ENCODE results near the gene WWOX.
"Not testable (repeated sequence)": the region's sequence is repeated elsewhere in the genome, so short reads cannot be mapped to it uniquely, and the experiment has no call there.

WWOX gene

GRCh38 chr16:78489072-78489471 lies 389.6 kb downstream of the WWOX start:
- DNase-seq: no peak

GRCh38 chr16:78489631-78490030 lies 390.2 kb downstream of the WWOX start:
- no peak for DNase-seq

- DNase-seq: peak in 7 of 56 donors; percentile 8 to 54 (median 35)
These were observed 391.0 kb downstream of the WWOX start for GRCh38 chr16:78490431-78490830.

GRCh38 chr16:78490847-78491246 lies 391.4 kb downstream of the WWOX start:
- peak in 41 of 56 donors; percentile 4 to 81 (median 30) for DNase-seq

GRCh38 chr16:78493573-78493972 lies 394.1 kb downstream of the WWOX start:
- DNase-seq: no peak

DNA sequence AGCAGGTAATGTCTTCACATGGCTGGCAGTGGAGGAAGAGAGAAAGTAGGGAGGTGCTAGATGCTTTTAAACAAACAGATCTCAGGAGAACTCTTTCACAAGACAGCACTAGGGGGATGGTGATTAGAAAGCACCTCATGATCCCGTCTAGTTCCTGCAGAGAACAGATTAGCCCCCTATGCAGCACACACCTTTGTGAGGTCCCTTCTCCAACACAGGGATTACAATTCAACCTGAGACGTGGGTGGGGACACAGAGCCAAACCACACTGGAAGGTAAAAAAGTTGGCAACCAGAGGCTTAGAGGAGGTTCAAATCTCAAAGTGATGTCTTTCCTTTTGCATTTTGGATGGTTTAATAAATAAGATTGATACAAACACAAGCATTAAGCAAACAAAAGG lies 394.7 kb downstream of the WWOX start:
- no peak for DNase-seq

DNA sequence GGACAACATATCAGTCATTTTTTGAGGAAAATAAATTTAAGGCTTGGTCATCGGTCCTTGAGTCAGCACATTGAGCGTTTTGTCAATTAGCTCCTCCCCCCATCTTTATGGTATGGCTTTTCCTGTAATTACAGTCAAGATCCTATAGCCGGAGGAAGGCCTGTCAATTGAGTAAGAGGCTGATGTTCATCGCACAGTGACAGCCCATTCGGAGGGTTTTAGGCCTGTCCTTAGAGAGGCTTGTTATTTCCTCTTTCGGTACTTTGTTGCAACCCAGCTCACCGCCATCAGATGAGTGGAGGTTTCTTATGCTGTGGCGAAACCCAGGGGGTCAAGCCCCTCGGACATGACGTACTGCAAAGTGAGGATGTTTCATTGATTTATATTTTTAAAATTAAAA lies 395.2 kb downstream of the WWOX start:
- no peak for DNase-seq

DNA sequence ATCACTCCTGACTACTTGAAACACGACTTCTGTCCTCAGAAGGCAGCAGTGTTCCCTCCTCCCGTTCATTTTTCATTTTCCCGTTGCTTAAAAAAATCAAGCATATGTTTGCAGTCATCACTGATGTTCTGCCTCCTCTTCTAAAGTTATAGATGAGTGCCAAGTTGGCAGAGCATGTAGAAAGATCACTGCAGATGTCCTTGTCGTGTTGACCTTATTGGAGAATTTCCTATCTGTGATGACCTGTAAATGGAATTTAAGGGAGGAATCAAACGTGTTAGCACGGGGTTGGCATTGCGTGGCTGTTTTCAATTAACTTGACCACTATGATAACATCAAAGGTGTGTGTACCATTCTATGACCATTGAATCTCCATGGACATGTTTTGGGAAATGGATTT lies 396.7 kb downstream of the WWOX start:
- no peak for DNase-seq

DNA sequence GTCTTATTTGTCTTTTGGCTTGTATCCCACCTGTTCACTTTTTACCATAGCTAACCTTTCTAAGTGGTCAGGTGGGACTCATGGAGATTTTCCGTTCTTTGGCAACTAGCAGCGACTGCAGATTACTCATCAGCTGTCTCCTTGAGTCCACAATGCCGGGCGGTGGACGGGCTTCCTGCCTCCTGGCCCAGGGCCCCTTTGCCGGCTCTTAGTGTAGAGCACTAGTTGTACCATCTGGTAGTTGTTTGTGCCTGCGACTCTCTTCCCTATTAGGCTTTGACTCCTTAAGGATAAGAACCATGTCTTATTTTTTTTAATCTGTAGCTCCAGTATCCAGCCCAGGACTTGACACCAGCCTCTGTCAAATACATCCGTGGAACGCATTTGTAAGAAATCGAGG lies 399.9 kb downstream of the WWOX start:
- DNase-seq: no peak

GRCh38 chr16:78500659-78501270 lies 401.3 kb downstream of the WWOX start:
- no peak for DNase-seq

DNA sequence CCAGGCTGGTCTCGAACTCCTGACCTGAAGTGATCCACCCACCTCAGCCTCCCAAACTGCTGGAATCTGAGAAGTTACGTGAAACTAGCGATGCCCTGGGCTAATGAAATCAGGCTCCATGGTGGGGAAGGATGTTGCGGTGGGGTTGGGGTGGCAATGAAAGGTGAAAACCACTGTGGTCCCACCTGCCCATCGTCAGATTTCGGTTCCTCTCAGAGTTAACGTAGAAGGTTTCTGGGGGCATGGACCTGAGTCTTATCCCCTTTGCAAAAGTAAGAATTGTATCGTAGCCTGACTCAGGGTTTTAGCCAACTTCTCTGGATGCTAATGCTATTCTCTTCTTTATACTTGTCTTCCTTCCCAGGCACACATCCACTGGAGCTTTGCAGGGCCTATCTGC lies 402.3 kb downstream of the WWOX start:
- DNase-seq: no peak

- no peak for DNase-seq
These were observed 403.4 kb downstream of the WWOX start for GRCh38 chr16:78502812-78503350.

GRCh38 chr16:78503602-78504001 lies 404.1 kb downstream of the WWOX start:
- DNase-seq: peak in 28 of 56 donors; percentile 2 to 74 (median 19)

DNA sequence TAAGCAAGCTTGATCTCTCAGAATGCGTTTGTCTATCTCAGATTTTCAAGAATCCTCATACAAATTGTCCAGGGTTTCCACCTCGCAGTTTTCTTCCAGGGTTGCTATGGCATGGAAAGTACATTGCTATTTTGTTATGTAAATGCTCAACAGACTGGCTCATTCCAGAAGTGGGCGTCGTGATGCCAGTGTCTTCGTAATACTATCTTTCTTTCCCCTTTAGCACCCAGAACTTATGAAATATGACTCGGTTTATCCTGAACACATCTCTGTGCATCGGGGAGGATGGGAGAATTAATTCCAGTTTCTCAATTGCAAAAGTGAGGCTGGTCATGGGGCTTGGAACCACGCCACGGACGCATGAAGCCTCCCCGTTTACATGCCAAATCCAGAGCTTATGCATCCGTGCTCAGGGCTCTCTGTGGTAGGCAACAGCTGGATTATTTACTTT lies 405.0 kb downstream of the WWOX start:
- peak in 2 of 56 donors; percentile 1 to 4 for DNase-seq

DNA sequence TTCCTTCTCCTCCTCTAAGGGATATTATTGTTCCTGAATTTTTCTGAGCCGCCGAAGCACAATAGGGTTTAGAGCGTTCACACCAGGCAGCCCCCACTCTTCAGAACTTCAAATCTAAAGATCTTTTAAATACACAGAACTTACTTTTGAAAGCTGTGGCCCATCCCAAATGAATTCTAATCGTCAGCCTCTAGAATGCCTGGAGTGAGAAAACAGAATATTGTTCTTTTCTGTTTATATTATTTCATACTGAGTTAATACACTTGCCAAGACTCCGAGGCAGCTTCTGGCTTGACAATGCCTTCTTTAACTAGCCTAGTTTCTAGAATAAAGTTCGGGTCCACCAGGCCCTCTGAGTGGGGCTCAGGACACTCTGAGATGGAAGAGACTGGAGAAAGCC lies 405.6 kb downstream of the WWOX start:
- DNase-seq: no peak

DNA sequence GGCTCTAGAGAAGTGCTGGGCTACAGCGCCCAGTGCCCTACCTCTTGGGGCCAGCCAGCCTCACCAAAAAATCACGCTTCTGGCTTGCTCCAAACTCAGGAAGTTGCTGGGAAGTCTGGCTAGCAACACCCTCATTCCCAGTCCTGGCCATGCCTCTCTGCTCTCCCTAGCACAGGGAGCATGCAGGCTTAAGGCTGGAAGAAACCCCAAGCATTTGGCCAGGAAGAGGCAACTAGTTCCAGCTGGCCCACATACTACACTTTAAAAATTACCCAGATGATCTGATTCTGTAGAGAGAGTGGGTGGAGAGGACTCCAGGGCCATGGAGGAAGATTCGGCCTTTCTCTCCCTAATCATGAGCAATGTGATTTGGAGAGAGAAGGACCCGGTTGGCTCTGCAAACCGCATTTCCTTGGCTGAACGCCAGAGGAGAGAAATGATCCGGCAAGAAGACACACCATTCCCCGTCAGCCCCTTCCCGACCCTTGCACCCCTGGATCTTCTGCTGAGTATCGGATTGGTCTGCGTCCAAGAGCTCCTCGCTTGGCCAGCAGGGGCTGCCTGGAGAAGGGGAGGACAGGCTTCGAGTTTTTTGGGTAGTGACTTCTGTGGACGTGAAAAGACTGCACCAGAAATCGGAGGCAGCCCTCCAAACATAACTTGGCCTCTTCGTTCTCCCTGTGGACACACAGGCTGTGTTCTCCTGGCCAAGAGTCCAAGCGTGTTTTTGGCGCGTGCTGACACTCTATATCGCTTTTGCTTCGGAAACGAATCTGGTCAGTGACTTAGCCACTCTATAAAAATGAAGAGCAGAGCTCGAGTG lies 406.3 kb downstream of the WWOX start:
- DNase-seq: peak in 45 of 56 donors; percentile 5 to 62 (median 29)

- no peak for DNase-seq
These were observed 407.1 kb downstream of the WWOX start for GRCh38 chr16:78506367-78507193.

DNA sequence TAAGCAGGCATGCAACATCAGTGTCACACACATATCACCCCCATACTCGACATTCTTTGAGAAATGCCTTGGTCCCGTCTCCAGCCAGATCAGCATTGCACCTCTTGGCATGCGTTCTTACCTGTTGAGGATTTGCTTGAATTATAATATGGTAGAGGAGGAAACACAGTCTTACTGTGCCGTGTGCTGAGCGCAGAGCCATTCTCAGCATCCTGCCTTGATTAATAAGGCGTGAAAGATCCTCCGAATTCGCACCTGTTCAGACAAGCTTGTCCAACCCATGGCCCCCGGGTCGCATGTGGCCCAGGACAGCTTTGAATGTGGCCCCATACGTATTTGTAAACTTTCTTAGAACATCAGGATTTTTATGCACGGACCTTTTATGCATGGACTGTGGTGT lies 408.1 kb downstream of the WWOX start:
- no peak for DNase-seq

- no peak for DNase-seq
These were observed 410.5 kb downstream of the WWOX start for GRCh38 chr16:78509965-78510364.

DNA sequence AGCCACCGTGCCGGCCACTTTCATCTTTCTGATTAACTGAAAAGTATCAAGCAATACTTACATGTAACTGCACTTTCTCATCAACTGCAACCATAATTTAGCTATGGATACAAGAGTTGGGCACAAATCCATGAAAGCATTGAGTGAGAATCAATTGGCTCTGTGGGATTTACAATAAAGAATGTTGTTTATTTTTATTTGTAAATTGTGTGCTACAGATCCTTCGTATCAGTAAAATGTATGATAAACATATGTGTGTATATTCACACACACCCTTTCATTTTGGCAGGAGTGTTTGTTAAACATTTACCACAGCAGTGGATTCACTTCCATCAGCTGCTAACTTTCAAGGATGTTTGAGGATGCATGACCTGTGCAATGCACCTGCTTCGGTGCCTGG lies 411.0 kb downstream of the WWOX start:
- no peak for DNase-seq

- DNase-seq: no peak
These were observed 414.4 kb downstream of the WWOX start for GRCh38 chr16:78513838-78514237.

DNA sequence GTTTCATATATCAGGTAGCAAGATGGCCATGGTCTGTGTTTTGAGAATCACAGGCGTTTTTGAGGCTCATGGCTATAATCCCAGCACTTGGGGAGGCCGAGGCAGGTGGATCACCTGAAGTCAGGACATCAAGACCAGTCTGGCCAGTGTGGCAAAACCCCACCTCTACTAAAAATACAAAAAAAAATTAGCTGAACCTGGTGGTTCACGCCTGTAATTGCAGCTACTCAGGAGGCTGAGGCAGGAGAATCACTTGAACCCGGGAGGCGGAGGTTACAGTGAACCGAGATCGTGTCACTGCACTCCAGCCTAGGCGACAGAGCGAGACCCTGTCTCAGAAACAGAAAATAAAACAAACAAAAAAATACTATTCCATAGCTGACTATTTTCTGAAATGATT lies 415.4 kb downstream of the WWOX start:
- DNase-seq: not testable (repeated sequence)
